Dermis blood vessel endothelial cell (primary cell): ENCODE data around the gene ATP8B3. TPM values are rescaled to one million over a fixed set of nuclear protein-coding genes. Genes with fewer than 3 reads are reported as not detected.
A peak's percentile ranks its signal among the peaks of the same experiment; 100 is the strongest.

Experiments used
- DNase-seq: peaks from one replicate; pipeline ENCODE4 v3.0.0; 2010
- total RNA-seq: library from RNA; depleted of rRNA; stranded (reverse); fragments of >200 nt; gene quantifications from 2 replicates; pipeline ENCODE4 v1.2.3, GENCODE V29; 2014

The ATP8B3 gene
- total RNA-seq, 1 donor from 2014 or later = 0.85 TPM

DNA sequence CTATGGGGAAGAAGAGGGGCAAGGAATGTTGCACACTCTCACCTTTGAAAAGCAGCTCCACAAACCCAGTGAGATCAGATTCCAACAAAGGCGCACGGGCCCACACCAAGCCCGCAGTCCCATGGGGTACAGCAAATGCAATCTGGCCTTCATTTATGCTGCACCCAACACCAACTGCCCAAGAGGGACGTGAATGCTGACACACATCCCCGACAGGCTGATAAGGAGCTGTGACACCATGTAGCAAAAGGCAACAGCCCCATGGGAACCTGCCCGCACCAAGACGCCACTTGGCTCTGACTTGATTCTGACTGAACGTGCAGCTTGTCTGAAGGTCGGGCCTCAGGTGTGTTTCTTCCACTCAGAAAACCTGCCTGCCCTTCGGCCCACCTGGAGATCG lies 18.9 kb upstream of the ATP8B3 start:
- DNase-seq = no peak

DNA sequence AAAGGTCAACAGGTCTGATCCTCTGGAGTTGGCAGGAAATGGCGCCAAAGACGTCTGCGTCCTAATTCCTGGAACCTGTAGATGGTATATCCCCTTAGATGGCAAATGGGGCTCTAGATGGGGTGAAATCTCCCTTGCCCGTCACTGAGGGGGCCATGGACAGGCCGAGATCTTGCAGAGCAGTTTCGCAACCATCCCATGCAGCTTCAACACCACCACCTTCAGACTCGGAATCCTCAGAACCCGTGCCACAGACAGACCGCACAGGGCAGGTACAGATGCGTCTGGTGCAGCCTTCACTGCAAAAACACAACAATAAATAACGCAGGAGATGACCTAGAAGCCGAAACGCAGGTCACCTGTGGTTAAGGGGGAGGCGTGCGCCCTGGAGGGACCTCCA lies 18.5 kb upstream of the ATP8B3 start:
- DNase-seq = no peak

DNA sequence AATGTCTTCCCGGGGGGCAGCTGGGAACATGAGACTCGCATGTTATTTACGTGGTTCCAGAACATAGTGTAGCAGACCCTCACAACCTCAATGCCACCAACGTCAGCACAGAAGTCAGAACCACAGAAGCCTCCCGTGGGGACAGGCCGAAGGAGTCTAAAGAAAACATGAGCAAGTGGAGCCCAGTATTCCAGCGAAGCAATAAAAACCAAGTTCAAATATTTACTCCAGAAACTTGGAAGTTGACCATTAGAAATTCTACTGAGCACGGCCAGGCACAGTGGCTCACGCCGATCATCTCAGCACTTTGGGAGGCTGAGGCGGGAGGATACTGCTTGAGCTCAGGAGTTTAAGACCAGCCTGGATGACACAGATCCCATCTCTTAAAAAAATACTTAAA lies 17.9 kb upstream of the ATP8B3 start:
- DNase-seq = no peak

DNA sequence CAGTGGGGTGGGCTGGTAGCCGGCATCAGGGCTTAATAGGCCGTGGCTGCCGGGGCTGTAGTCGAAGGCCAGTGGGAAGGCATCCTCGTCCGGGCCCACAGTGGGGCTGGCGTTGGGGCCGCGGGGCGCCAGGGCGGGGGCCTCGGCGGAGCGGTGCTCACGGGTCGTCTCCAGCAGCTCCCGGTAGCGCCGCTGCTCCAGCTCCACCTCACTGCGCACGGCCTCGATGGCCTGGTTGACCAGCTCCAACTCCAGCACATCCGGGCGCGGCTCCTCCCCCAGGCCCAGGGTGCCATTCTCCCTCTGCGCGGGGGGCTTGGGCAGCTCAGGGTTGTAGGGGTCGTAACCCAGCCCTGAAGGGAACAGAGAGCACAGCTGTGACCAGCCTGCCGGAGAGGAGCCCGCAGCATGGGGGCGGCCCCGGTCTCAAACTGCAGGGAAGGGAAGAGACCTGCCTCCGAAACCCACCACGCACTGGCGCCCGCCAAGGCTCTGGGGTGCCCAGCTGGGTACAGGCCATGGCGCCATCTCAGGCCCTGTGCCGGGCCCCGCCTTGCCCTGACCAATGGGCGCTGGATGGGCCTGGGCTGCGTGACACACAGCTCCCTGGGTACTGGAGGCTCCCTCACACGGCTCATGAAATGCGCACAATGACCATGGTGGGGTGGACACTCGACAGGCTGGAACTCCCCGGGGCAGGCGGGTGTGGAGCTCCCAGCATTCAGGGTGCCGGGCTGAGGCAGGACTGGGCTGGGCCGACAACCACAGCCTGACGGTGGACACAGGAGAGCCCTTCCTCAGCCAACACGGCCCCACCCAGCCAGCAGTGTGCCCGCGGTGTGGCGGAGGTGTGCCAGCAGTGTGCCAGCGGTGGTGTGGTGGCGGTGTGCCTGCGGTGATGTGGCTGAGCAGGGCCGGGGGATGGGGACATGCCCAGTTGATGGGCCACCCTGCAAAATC lies 16.5 kb upstream of the ATP8B3 start:
- no peak for DNase-seq

DNA sequence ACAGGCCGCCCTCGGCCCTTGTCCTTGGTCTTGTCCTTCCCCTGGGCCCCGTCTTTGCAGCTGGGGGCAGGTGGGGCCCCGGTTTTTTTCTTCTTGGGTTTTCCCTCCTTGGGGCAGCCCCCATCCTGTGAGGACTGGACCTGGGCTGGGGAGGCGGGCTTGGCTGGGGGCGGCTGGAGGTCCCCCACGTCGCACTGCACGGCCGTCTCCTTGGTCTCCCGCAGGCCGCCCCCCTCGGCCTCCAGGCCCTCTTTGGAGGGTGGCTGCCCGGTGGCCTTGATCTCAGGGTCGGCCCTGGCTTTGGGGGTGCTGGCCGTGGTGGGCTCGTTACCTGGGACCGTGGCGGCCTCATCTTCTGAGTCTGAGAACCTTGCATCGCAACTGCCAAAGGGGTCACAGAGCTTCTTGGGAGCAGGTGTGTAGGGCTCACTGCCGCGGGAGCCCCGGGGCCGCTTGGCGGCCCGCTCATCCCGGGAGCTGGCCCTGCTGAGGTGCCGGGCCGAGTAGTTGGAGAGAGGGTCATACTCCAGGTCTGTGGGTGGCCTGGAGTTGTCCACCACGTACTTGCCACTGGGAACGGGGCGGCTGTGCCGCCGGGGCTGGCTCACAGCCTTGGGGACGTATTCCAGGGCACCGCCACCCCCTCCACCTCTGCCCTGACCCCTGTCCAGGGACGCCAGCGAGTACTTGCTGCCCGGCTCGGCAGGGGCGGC lies 15.6 kb upstream of the ATP8B3 start:
- no peak for DNase-seq

DNA sequence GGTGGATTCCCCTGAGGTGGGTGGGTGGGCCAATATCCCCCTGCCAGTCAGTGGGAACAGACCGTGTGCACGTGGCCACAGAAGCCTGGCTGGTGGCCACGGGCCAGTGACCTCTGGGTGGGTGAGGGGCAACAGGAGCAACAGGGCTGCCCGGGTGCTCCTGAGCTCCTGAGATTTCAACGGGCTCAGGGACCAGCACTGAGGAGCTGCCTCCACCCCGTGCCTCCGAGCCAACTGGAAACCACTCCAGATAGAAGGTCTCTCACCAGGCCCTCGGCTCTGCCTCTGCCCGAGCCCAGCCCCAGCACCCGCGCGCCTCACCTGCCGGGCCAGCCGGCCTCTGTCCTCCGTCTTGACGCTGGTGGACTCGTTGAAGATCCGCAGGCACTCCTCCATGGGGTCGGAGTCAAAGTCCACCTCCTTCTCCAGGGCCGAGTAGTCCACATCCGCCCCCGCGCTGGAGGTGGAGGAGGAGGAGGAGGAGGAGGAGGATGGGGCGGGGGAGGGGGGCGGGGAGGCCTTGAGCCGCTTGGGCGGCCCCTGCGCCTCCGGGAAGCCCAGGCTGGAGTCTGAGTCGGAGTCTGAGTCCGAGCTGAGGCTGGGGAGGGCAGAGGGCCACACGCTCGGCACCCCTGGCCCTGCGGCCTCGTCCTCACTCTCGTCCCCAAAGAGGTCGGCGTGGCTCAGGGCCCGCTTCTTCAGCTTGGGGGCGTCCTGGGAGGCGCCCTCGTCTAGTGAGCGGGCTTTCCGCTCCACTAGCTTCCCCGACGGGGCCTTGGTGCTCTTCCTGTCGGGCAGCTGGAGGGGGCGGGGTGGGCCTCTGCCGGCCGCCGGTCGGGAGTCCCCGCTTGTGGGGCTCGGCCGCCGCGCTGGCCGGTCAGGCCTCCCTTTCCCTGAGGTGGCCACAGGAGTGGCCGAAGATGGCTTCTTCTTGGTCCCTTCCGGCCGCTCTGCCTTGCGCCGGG lies 14.8 kb upstream of the ATP8B3 start:
- DNase-seq = no peak

DNA sequence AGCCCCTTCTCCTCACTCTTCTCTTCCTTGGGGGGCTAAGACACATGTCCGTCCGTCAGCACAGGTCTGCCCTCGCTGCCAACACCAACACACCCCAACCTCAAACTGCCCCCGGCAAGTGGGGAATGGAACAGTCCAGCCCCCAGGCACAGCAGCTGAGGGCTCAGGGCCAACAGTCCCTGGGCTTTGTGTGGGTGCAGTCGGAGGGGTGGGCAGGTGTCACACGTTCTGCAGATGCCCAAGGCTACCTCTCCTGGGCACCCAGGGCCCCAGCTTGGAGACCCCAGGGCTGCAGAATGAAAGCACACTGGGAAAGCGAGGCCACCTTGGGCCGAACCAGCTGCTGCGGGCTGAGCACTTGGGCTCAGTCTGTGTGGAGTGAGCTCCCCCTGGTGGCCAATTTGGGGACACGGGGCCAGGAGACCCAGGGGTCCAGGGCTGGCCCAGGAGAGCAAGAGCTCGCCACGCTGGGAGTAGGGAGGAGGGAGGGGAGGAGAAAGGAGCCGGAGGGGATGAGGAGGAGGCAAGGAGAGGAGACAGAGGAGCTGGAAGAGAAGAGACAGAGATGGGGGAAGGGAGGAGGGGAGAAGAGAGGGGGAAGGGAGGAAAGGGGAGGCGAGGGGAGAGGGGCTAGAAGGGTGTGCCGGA lies 14.0 kb upstream of the ATP8B3 start:
- DNase-seq = peak; percentile 80

DNA sequence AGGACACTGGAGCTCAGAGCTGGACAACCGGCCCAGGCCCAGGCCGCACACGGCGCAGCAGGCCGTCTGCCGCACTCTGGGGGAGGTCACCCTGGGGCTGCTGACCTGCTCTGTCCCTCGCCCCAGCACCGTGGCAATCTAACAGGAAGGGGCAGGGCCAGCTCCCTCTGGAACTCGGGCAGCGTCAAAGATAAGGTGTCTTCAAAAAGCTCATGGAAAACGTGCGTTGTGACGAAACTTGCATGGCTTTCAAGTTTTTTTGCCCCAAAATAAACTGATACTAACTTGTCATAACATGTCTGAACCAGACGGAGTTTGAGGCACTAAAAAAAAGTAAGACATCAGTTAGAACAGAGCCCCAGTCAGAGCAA lies 12.2 kb upstream of the ATP8B3 start:
- no peak for DNase-seq

DNA sequence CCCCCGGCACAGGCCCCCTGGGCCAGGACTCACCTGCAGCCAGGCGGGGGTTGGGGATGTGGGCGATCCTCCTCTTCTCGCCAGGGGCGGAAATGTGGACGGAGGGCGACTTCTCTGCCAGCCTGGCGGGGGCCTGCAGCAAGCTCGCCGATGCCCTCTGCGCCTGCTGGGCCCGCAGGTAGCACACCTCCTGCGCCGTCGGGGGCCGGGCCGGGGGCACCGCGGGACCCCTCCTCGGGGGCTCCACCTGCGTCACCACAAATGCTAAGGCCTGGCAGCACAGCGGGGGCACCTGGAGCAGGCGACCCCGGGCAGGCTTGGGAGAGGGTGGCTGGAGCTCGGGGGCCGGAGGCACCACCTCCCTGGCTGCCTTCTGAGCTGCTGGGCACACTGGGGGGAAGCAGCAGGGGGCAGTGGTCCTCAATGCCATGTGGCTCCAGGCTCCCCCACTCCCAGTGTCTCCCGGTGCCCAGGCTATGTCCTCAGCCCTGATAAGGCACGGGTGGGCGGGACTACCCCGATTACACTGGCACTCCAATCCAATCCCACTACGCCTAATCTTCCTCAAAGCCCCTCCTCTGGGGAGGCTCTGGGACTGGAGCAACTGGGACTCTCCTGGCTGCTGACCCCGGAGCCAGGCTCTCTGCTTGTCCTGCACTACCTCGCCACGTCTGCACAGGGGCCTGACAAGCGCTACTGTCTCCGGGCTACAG lies 11.6 kb upstream of the ATP8B3 start:
- no peak for DNase-seq

DNA sequence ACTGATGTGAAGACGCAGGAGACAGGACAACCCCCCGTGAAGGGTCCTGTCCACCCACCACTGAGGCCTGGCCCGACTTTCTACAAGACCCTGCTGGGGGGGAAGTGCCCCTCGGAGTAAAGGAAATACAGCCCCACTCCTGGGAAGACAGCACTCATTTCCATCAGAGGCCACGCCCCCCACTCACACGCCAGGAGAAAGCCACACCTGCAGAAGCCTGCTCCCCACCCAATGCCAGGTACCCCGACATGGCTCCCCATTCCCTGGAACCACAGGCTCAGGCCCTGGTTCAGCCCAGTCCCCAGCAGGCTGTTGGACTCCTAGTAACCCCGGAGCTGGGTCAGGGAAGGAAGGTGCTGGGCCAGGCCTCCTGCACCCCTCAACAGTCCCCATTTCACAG lies 10.9 kb upstream of the ATP8B3 start:
- no peak for DNase-seq

DNA sequence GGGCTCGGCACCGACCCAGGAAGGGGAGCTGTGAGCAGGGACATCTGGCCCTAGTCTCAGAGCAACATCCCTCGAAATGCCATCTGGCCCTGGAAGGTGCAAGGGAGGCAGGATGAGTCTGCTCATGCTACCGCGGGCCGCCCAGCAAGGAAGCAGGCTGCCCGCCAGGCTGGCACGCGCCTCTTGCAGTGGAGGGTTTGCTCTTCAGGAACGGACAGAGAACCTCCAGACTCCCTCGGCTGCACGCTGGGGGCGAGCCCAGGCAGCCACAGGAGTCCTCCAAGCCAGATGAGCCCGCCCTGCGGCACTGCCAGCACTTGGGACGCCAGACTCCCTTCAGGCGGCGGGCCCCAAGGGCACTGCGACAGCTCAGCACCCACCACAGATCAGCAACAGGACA lies 10.1 kb upstream of the ATP8B3 start:
- DNase-seq = no peak

DNA sequence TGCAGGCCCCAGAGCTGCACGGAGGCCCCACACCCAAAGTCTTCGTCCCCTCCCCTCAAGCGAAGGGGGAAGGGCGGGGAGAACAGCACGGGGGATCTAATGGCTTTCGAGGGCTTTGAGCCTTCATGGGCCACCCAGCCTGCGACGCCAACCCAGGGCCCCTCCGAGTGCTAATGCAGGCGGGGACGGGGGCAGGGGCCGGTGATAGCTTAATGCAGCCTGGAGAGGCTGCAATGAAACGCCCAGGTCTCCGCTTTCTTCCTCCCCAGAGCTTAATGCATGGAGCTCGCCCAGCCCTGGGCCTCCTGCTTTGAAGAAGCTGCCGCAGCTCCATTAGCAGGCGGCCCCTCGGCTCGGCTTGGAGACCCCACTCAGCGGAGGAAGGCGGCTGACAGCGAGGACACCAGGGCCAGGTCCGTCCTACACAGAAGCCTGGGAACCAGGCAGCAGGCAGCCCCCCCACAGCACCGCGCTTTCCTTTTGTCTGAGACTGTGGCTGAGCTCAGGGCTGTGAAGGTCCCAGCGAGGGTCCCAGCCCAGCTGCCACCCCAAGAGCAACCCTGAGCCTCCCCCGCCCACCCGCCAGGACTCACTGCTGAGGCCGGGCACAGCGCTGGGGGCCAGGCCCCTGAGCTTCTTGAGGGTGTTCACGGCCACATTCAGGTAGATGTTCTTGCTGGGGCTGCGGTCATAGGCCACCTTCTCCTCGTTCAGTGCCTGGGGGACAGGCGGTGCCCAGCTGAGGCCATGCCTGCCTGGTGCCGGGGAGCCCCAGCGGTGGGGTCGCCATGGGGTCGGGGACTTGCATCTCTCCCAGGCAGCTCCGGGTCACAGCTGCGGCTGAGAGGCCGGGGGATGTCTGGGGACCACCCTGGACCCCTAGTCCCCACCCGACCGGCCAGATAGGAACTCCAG lies 7.5 kb upstream of the ATP8B3 start:
- DNase-seq = no peak

DNA sequence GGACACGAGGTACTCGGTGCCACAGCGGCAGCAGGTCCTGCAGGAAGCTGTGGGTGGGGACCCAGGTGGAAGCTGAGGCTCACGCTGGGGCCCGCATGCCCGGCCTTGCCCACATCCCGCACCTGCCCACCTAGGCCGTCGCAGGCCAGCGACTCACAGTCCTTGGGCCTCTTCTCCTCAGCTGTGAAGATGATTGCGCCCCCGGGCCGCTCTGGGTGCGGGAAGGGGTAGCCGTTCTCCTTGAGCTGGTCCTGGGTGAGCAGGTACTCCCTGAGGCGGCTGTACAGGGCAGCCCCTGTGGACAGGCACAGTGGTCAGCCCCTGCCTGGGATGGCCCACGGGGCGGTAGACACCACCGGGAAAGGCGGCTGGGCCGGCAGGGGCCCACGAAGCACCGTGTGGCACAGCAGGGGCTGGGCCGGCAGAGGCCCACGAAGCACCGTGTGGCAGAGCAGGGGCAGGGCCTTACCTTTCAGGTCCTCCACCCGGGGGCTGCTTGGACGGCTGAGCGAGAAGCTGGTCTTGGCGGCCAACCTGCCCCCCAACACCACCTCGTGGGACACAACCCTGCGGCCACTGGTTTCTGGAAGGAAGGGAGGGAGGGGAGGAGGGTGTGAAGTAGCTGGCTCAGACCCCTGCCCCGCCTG lies 6.6 kb upstream of the ATP8B3 start:
- DNase-seq = no peak

DNA sequence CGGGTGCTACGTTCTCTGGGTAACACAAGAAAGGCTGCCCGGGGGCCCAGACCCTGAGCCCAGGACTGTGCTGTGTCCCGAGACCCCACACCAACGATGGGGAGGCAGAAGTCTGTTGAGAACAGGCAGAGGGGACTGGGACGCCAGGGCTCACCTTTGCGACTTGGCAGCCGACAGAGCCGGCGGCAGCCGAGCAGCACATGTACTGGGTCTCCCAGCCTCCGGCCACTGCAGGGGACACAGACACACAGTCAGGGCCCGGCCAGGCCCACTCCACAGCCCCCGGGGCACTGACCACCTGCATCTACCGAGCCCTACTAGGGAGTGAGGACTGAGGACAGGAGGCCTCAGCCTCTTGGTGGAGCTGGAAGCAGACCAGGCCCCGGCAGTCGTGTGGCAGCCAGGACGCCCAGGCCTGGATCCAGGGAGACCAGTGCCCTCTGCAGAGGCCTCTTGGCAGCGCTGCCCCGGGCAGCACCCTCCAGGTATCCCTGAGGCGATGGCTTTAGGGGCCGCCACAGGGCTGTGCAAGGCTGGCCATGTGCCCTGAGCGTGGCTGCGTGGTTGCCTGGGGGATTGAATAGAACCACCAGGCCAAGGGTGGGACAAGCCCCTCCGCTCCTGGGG lies 5.6 kb upstream of the ATP8B3 start:
- DNase-seq = no peak

DNA sequence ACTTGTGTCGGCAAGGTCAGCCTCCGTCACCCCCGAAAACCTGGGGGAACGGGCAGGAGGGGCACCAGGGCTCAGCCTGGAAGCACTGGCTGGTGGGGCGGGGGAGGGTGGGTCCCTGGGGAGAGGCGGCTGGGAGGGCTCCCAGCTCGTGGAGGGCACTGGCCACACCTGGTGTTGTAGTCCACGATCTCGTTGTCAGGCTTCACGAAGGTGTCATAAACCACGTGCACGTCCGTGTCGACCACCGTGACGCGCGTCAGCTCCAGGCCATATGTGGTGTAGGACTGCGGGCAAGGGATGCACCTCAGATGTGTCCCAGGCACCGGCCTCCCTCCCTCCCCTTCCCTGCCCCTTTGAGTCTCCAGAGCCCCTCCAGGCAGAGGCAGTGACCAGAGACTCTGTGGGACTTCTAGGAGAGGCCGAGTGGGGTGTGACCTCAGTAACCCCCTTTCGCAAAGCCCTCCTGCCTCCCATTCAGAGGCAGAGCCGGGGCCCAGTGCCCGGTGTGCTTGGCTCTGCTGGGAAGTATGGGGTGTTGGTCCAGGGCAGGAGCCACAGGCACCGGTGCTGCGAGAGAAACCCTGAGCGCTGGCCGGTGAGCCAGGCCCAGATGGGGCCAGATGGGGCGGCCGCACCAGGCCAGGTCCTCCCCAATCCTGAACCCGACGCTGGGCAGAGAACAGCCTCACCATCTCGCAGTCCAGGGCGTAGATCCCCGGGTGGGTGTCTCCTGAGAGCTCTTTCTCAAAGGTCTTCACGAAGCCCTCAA lies 4.6 kb upstream of the ATP8B3 start:
- no peak for DNase-seq

DNA sequence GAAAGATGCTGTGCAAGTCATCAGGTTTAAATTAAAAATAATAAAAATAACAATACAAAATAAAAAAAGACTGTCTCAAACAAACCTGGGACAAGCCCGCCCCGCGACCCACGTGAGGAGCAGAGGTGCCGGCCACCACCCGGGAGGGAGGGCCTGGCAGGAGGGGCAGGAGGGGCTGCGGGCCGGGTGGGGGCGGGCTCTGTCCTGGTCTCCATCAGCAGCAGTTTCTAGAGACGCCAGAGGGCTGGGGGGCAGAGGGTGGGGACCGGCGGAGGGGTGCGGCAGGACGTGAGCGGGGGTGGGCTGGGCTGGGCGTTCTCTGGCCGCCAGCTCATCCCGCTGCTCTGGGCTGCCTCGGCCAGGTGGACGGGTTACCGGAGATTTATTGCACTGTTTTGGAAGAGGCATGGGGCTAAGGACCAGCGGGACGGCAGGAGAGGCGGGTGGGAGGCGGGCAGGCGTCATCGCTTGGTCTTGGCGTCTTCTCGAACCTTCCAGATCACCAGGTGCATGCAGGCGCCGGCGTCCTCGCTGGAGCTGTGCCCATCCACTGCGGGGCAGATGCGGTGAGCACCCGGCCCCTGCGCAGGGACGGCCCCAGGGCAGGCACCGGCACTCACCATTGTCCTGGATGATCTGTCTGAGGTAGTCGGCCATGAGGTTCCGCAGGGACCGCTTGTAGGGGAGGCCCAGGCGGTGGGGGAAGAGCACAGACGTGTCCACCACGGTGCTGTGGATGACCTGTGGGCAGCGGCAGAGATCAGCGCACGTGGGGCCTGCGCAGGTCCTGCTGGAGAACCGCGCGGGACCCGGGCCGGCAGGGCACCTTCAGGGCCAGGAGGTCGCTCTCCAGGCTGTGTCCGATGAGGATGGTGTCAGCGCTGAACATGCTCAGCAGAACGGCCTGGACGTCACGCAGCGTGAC lies 3.8 kb upstream of the ATP8B3 start:
- DNase-seq = no peak

DNA sequence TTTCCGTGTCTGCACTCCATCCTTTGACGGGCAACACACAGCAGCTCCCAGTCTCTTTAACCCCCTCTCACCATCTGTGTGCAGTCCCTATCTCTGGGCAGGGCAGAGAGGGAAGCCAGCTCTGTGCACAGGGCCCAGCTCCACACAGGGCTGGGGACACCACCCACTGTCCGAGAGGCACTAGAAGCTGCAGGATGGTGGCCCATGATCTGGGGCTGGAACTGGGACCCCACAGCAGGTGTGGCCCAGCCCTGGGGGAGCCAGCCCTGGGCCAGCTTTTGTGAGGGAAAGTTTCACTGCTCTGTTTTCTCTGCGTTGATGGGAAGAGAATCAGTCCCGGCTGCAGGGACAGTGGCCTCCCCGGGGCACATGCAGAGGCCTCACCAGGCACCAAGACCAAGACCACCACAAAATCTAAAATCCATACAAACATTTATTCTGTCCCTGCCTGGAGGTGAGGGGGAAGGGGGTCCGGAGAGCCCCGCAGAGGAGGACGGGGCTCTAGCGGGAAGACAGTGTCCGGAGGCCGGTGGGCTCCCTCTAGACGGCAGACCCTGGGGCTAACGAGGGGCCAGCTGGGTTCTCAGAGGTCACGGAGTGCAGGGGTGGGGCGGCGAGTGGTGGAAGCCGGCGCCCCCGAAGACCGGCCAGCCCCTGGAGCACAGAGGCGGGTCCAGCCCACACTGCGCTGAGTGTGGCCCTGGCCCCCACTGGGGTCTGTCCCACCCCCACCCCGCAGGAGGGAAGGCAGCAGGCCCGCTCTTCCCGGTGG lies 2.9 kb upstream of the ATP8B3 start:
- DNase-seq = no peak
